Hematopoietic multipotent progenitor cell treated with erythropoietin and hydrocortisone succinate and interleukin-3 and kit ligand, for 15 days (in vitro differentiated cells): ENCODE measurements around the gene GABRA4.

Experiments
- DNase-seq: peaks from one replicate; pipeline ENCODE4 v3.0.0-alpha.2; 2015; ENCODE audit warnings: low spot score

Gene GABRA4

GRCh38 chr4:46979283-46979682, 14.1 kb downstream of the GABRA4 start:
- DNase-seq, result no peak

- no peak for DNase-seq
Measured at GRCh38 chr4:46977245-46977644, 16.1 kb downstream of the GABRA4 start.

GRCh38 chr4:46975812-46976553, 17.4 kb downstream of the GABRA4 start:
- DNase-seq, result no peak

DNA sequence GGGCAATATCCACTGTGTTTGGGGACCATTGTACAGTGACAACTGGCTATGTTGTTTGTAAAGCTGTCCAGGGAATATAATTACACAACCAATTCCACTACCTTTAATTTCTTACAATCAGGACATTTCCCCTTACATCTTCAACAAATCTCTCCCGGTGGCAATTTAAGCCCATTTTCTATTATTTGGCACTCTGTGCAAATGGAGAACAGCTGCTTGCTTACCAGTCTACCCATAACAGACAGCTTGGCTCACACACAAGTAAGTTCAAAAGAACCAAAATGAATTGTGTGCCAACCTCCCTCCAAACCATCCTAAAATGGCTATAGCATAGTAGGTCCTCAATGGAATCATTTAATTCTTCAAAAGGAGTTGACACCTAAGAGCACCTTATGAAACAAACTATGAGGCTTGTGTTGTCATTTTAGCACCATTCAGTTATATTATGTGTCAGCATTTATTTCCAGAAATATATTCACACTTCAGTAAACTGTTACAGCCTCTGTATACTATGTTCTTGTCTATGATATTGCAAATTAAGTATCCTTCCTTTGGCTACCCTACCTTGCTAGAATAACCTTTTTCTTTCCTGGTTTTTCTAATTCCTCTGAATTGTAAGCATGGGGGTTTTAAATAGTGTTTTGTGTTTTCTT, 18.4 kb downstream of the GABRA4 start:
- DNase-seq, result no peak

DNA sequence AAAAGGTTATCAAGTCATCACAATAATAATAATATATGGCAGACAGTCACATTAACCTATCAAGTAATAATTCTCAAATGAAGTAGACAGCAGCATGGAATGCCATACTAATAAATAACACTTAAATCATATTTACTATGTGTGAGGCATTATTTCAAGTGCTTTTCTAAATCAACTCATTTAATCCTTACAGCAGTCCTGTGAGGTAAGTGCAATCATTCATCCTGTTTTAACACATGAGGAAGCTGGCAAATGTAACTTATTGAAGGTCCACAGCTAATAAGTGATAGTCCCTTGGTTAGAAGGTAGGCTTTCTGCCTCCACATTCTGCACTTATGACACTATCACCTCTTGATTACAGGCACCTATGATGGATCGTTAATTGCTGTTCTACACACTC, 24.5 kb downstream of the GABRA4 start:
- no peak for DNase-seq

DNA sequence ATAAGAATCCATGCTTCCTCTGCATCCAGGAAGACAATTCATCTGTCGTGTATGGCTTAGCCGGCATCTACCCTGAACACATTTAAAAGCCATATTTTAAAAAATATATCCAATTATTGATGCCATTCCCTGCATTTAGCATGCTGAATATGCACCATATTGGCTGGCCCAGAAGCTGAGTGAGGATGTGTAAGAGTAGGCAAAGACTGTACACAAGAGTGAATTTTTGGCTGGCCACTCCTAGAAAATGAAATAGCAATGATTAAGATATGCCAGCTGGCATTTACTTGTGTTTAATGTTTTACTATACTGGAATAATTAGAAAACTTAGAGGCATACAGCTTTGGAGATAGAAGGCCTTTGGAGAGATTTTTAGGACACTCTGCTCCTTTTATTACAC, 25.8 kb downstream of the GABRA4 start:
- no peak for DNase-seq

- DNase-seq, result no peak
Measured at GRCh38 chr4:46958742-46959488, 34.5 kb downstream of the GABRA4 start.

DNA sequence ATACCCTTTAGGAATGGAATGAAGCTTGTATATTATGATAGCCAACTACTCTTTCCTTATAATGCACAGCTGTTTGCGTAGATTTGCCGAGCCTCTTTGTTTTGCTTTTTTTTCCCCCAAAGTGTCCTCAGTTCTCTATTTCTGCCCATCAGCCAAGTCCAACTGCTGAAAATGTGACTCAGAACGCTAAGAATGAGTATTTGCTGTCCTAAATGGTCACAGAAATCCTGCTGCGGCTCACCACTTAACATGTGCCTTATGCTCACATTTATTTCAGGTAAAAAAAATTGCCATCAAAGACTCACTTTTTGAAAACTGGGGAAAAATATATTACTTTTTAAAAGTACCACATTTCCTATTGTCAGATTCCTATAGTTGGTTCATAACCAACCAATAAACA, 36.9 kb downstream of the GABRA4 start:
- no peak for DNase-seq

DNA sequence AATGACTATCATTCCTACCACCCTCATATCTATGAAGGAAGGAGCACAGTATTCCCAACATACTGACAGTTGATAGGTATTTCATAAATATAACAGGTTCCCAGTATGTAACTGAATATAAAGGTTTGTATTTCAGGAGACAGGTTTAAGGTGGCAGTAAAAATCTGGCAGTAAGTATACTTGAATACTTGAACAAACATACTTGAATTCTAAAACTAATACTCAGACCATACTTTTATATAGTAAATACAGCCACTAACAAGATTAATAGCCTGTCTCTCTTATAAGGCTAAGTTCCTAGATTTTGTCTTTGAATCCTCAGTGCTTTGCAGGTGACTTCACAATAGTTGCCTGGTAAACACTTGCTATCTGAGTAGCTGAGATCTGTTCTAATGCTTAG, 37.8 kb downstream of the GABRA4 start:
- DNase-seq, result no peak

- DNase-seq, result no peak
Measured at GRCh38 chr4:46954643-46955042, 38.7 kb downstream of the GABRA4 start.

- no peak for DNase-seq
Measured at GRCh38 chr4:46953564-46953963, 39.8 kb downstream of the GABRA4 start.

DNA sequence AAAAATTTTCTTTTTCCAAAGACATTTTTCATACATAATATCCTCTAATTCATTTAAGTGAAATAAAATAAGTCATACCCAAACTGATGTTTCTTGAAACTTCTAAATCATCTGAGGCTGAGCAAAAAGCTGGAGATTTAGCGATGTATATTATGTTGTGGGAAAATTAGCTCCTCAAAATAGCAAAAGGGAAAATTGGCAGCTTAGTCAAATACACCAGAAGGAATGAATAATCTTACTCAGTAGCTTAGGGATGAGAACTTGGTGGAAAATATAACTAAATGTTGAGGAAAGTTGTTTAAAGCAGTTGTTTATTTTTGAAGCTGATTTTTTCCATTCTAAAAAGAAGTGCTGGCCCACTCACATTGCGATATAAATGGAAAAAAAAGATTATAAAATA, 40.9 kb downstream of the GABRA4 start:
- no peak for DNase-seq

DNA sequence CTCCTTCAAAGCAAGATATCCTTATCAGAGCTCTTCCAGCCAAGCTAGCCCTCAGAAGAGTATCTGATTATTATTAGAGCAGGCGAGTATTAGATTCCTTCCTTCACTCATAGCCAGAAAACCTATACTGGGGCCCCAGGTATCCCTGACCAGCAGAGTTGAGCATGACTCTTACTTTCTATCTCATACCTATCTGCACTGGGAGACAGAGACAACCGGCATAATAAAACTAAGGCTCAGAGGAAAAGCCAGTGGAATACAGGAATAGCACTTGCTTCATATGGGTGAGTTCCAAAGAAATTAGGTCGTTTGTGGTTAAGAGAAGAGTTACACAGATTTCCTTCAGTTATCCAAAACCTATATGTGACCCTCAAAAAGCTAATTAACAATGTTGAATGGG, 42.6 kb downstream of the GABRA4 start:
- DNase-seq, result no peak

DNA sequence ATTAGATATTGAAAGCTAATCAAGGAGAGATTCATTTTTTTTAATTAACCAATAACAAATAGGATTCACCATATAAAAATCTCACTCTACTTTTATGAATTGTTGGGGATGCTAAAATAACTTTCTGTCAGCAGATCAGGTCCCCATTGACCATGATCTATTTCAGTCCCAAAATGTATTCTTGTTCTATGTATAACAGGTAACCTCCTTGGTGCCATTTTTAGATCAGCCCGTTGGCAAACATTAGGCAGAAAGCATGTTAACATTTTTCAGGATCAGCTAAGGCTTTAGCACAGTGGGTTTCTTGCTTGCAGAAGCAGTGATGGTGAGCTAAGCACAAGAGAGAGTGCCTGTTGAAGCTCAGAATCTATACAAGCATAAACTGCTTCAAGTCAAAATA, 43.6 kb downstream of the GABRA4 start:
- no peak for DNase-seq

GRCh38 chr4:46947541-46947940, 45.8 kb downstream of the GABRA4 start:
- DNase-seq, result no peak

GRCh38 chr4:46946919-46947536, 46.4 kb downstream of the GABRA4 start:
- no peak for DNase-seq

DNA sequence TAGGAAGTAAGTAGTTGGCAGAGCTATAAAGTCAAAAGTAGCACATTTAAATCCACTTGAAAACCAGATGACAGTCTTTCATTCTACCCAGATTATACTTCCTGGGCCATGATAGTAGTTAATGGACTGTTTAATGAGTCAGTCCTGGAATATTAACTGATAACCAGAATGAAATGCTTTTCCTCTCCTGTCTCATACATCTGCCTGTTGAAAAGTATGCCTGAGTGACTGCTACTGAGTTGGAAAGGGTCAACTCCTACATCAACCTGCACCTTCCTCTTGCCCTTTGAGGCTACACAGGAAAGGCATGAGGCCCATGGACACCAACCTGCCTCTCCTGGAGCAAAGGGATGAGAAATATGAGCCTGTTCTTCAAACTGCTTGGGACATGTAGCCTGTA, 48.3 kb downstream of the GABRA4 start:
- DNase-seq, result no peak

- DNase-seq, result no peak
Measured at GRCh38 chr4:46944345-46944744, 49.0 kb downstream of the GABRA4 start.

DNA sequence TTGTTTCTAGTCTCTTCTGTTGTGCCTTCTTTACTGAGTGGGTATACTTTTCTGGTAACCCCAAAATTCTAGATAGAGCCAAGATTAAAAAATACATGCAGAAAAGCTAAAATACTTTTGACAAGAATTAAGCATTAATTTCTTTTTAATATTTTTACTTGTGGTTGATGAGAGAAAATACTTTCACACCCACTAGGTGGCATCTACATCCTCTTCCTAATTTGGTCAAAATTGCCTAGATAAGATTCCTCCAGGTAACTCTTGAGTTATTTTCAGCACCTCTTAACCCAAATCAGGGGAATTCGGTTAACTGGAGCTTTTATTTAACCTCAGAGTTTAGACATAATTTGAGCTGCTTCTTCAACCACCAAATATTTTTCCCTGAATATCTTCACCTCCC, 55.9 kb downstream of the GABRA4 start:
- no peak for DNase-seq

GRCh38 chr4:46934726-46935125, 58.7 kb downstream of the GABRA4 start:
- no peak for DNase-seq

GRCh38 chr4:46933686-46934085, 59.7 kb downstream of the GABRA4 start:
- no peak for DNase-seq

DNA sequence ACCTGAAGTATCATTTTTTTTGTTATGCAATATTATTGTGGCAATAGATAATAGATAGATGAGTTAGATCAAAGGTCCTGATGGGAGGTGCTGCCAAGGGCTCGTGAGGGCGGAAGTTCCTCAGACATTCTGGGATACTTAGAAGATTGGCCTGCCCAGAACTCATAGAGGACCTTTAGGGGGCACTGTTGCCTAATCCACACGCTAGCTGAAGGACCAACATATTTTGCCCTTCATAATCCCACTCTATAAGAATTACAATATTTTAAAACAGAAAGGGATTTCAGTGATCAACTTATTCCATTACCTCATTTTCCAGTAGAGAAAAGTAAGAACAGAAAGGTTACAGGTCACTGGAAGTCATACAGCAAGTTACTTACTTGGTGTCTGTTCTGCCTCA, 61.4 kb downstream of the GABRA4 start:
- DNase-seq, result no peak

- DNase-seq, result no peak
Measured at GRCh38 chr4:46930891-46931290, 62.5 kb downstream of the GABRA4 start.
